H9 (cell line): ENCODE measurements around the gene OOSP3. TPM values are rescaled to one million over a fixed set of nuclear protein-coding genes. Genes with fewer than 3 reads are reported as not detected.

ENCODE experiments used
- DNase-seq: peaks from one replicate; pipeline ENCODE4 v3.0.0-alpha.2; 2017
- H2AFZ ChIP-seq: one replicate; pipeline ENCODE4 v1.6.1; 2013; ENCODE audit warnings: mild to moderate bottlenecking, low read length, control low read depth, moderate library complexity
- H2AK5ac ChIP-seq: 2 replicates; pipeline ENCODE4 v1.6.1; 2013; ENCODE audit warnings: low read length, control low read depth, mixed read lengths; ENCODE audit not compliant: insufficient read length
- H2BK120ac ChIP-seq: one replicate; pipeline ENCODE4 v1.6.1; 2013; ENCODE audit warnings: low read depth, mild to moderate bottlenecking, low read length, control low read depth, inconsistent platforms; ENCODE audit not compliant: poor library complexity, severe bottlenecking
- H2BK12ac ChIP-seq: 2 replicates; pipeline ENCODE4 v1.6.1; 2013; ENCODE audit warnings: low read length, control low read depth, mixed read lengths, low read depth; ENCODE audit not compliant: insufficient read length
- H2BK15ac ChIP-seq: 2 replicates; pipeline ENCODE4 v1.6.1; 2013; ENCODE audit warnings: low read depth, low read length, control low read depth
- H2BK20ac ChIP-seq: one replicate; pipeline ENCODE4 v1.6.1; 2013; ENCODE audit warnings: low read depth, mild to moderate bottlenecking, low read length, control low read depth, inconsistent platforms; ENCODE audit not compliant: poor library complexity, severe bottlenecking
- H2BK5ac ChIP-seq: 2 replicates; pipeline ENCODE4 v1.6.1; 2013; ENCODE audit warnings: low read length, control low read depth, mixed read lengths; ENCODE audit not compliant: insufficient read length
- H3K14ac ChIP-seq: 2 replicates; pipeline ENCODE4 v1.6.1; 2013; ENCODE audit warnings: low read length, control low read depth; ENCODE audit not compliant: insufficient read depth
- H3K18ac ChIP-seq: 2 replicates; pipeline ENCODE4 v1.6.1; 2013; ENCODE audit warnings: low read depth, mild to moderate bottlenecking, mixed read lengths, low read length, control low read depth; ENCODE audit not compliant: insufficient read length
- H3K23ac ChIP-seq: 2 replicates; pipeline ENCODE4 v1.6.1; 2013; ENCODE audit warnings: low read length, control low read depth, mixed read lengths, low read depth; ENCODE audit not compliant: insufficient read length
- H3K23me2 ChIP-seq: 2 replicates; pipeline ENCODE4 v1.6.1; 2013; ENCODE audit warnings: low read depth, mild to moderate bottlenecking, mixed read lengths, low read length, control low read depth; ENCODE audit not compliant: insufficient read length, poor library complexity, severe bottlenecking
- H3K27ac ChIP-seq: 2 replicates; pipeline ENCODE4 v1.5.1; 2013; ENCODE audit warnings: low read length, control low read depth, mixed read lengths, low read depth; ENCODE audit not compliant: insufficient read length
- H3K27me3 ChIP-seq: 2 replicates; pipeline ENCODE4 v1.6.1; 2013; ENCODE audit warnings: low read length, control low read depth, inconsistent platforms; ENCODE audit not compliant: insufficient read depth
- H3K4ac ChIP-seq: 2 replicates; pipeline ENCODE4 v1.6.1; 2013; ENCODE audit warnings: low read depth, mild to moderate bottlenecking, control low read depth, inconsistent platforms, low read length, moderate library complexity
- H3K4me1 ChIP-seq: 2 replicates; pipeline ENCODE4 v1.6.1; 2013; ENCODE audit warnings: low read length, control low read depth, inconsistent platforms; ENCODE audit not compliant: insufficient read depth
- H3K4me2 ChIP-seq: 2 replicates; pipeline ENCODE4 v1.6.1; 2013; ENCODE audit warnings: low read length, control low read depth, mixed read lengths; ENCODE audit not compliant: insufficient read length, insufficient read depth
- H3K56ac ChIP-seq: 2 replicates; pipeline ENCODE4 v1.6.1; 2013; ENCODE audit warnings: low read depth, mild to moderate bottlenecking, mixed read lengths, low read length, control low read depth; ENCODE audit not compliant: insufficient read length
- H3K79me1 ChIP-seq: 2 replicates; pipeline ENCODE4 v1.6.1; 2013; ENCODE audit warnings: low read depth, mild to moderate bottlenecking, moderate library complexity, low read length, control low read depth, inconsistent platforms; ENCODE audit not compliant: insufficient read depth, poor library complexity, severe bottlenecking
- H3K79me2 ChIP-seq: 2 replicates; pipeline ENCODE4 v1.6.1; 2013; ENCODE audit warnings: low read length, control low read depth, inconsistent platforms; ENCODE audit not compliant: insufficient read depth
- H3K9ac ChIP-seq: 2 replicates; pipeline ENCODE4 v1.6.1; 2013; ENCODE audit warnings: low read length, control low read depth, mixed read lengths; ENCODE audit not compliant: insufficient read length; ENCODE audit errors: extremely low read depth
- H3K9me3 ChIP-seq: one replicate; pipeline ENCODE4 v1.6.1; 2013; ENCODE audit warnings: low read depth, low read length, inconsistent platforms; ENCODE audit not compliant: control insufficient read depth
- H3T11ph ChIP-seq: one replicate; pipeline ENCODE4 v1.6.1; 2013; ENCODE audit warnings: mild to moderate bottlenecking, low read length, control low read depth, inconsistent platforms
- H4K20me1 ChIP-seq: one replicate; pipeline ENCODE4 v1.6.1; 2013; ENCODE audit not compliant: control insufficient read depth, insufficient read length, insufficient read depth
- H4K5ac ChIP-seq: 2 replicates; pipeline ENCODE4 v1.6.1; 2013; ENCODE audit warnings: low read depth, mild to moderate bottlenecking, mixed read lengths, low read length, control low read depth; ENCODE audit not compliant: insufficient read length
- H4K8ac ChIP-seq: replicated peaks from 2 replicates; pipeline ENCODE4 v1.6.1; 2013; ENCODE audit warnings: low read length, control low read depth, mixed read lengths, low read depth; ENCODE audit not compliant: insufficient read length
- H4K91ac ChIP-seq: 2 replicates; pipeline ENCODE4 v1.6.1; 2013; ENCODE audit warnings: low read depth, mild to moderate bottlenecking, moderate library complexity, mixed read lengths, low read length, control low read depth; ENCODE audit not compliant: insufficient read length
- H3K27ac Mint-ChIP-seq, 3 experiments: 2 replicates in 2 of 3; 3 replicates in 1 of 3; pipeline ENCODE4 v1.8.0; 2020 to 2021; ENCODE audit warnings: mixed read lengths in 3 of 3, mild to moderate bottlenecking in 1 of 3, moderate library complexity in 1 of 3
- H3K27me3 Mint-ChIP-seq: 2 replicates; pipeline ENCODE4 v1.8.0; 2021; ENCODE audit warnings: low read depth, mild to moderate bottlenecking, moderate library complexity, mixed read lengths
- H3K36me3 Mint-ChIP-seq, 3 experiments: 2 replicates in 2 of 3; 3 replicates in 1 of 3; pipeline ENCODE4 v1.8.0; 2020 to 2021; ENCODE audit warnings: low read depth in 3 of 3, mixed read lengths in 3 of 3; ENCODE audit not compliant: insufficient read depth in 1 of 3
- H3K4me1 Mint-ChIP-seq, 2 experiments: 2 replicates each; pipeline ENCODE4 v1.8.0; 2020; ENCODE audit warnings: mixed read lengths in 2 of 2
- H3K4me3 Mint-ChIP-seq, 2 experiments: 2 replicates in 1 of 2; 3 replicates in 1 of 2; pipeline ENCODE4 v1.8.0; 2020 to 2021; ENCODE audit warnings: mild to moderate bottlenecking in 2 of 2, mixed read lengths in 2 of 2, moderate library complexity in 1 of 2
- H3K9me3 Mint-ChIP-seq, 2 experiments: 2 replicates in 1 of 2; 3 replicates in 1 of 2; pipeline ENCODE4 v1.8.0; 2020; ENCODE audit warnings: mild to moderate bottlenecking in 2 of 2, mixed read lengths in 2 of 2, moderate library complexity in 1 of 2
- CTCF ChIP-seq: fragments of 200-600 bp; sonication (generic); conservative IDR thresholded peaks from 3 replicates; pipeline ENCODE4 v1.8.0; 2021; ENCODE audit warnings: antibody characterized with exemption, mild to moderate bottlenecking
- WGBS: extraction: QIAGEN DNeasy Blood & Tissue Kit; methylation state at CpG from one replicate; pipeline ENCODE4 v1.1.7; 2013; ENCODE audit warnings: missing lambda C conversion rate, low lambda C conversion rate, mixed read lengths; ENCODE audit not compliant: insufficient read length; ENCODE audit errors: extremely low coverage; 5-methylcytosine and 5-hydroxymethylcytosine counted together
- total RNA-seq: library from RNA; stranded (reverse); gene quantifications from 2 replicates; pipeline ENCODE4 v1.2.1, GENCODE V29; 2021

OOSP3 gene
- total RNA-seq, 1 experiment from 2014 or later, result not detected

- no peak overlapping the region for H4K8ac ChIP-seq
- Mint-ChIP-seq H3K9me3 (peaks cover 4 to 10% of the 10 kb centered on the region in 2 experiments), H3K27me3 (peaks cover 2% of the 10 kb centered on the region), H3K27ac (no peak overlapping the region), H3K36me3 (peaks cover 0 to 5% (median 0%) of the 10 kb centered on the region in 3 experiments; a peak in 4 of 7 replicates), H3K4me3 (no peak overlapping the region), H3K4me1 (no peaks in the 10 kb centered on the region)
- H2BK15ac ChIP-seq, result no peak overlapping the region
- no peaks in the 10 kb centered on the region for H4K20me1 ChIP-seq
- H4K5ac ChIP-seq, result no peak overlapping the region
- no CpG with 5 or more reads among the region's 2 CpGs for WGBS
- H3K79me1 ChIP-seq, result no peaks in the 10 kb centered on the region
- no peak overlapping the region for H3K4ac ChIP-seq
- no peak for DNase-seq
- no peak overlapping the region for H2AK5ac ChIP-seq
- no peak overlapping the region for H2BK20ac ChIP-seq
- H2BK12ac ChIP-seq, result no peak overlapping the region
- no peaks in the 10 kb centered on the region for H3K23me2 ChIP-seq
- no peaks in the 10 kb centered on the region for H3K9me3 ChIP-seq
- TF ChIP-seq CTCF, result no peak
- H3K9ac ChIP-seq, result no peak overlapping the region
- no peak overlapping the region for H3K18ac ChIP-seq
- H3K4me2 ChIP-seq, result no peak overlapping the region
- no peak overlapping the region for H3K56ac ChIP-seq
- no peak overlapping the region for H2BK120ac ChIP-seq
- H3K27ac ChIP-seq, result no peak overlapping the region
- H3K27me3 ChIP-seq, result no peaks in the 10 kb centered on the region
- H3K14ac ChIP-seq, result no peak overlapping the region
- H3K23ac ChIP-seq, result no peak overlapping the region
- H2BK5ac ChIP-seq, result no peak overlapping the region
- H3T11ph ChIP-seq, result no peak overlapping the region
- no peak overlapping the region for H4K91ac ChIP-seq
- no peaks in the 10 kb centered on the region; the same call in 1 of the 2 replicates for H3K4me1 ChIP-seq
- no peaks in the 10 kb centered on the region for H3K79me2 ChIP-seq
- no peak overlapping the region for H2AFZ ChIP-seq
Measured at GRCh38 chr11:59944720-59945119, 66.1 kb downstream of the OOSP3 start.

Other genes with a start within 250 kb of the OOSP3 start
- gene PATL1, start 209.7 kb upstream of the OOSP3 start, total RNA-seq, result 31.4 and 32.5 TPM in 2 replicates
- not detected in 2 replicates for gene OR10V1, start 164.9 kb upstream of the OOSP3 start, total RNA-seq
- 37.7 and 41.0 TPM in 2 replicates for gene STX3, start 123.4 kb upstream of the OOSP3 start, total RNA-seq
- gene MRPL16, start 68.0 kb upstream of the OOSP3 start, total RNA-seq, result 84.5 and 87.1 TPM in 2 replicates
- gene CBLIF, start 33.3 kb upstream of the OOSP3 start, total RNA-seq, result not detected in 2 replicates
- gene TCN1, start 12.3 kb upstream of the OOSP3 start, total RNA-seq, result not detected in 2 replicates
- not detected in 2 replicates for gene OOSP1, start 59.6 kb downstream of the OOSP3 start, total RNA-seq
- not detected in 2 replicates for gene OOSP4A, start 85.3 kb downstream of the OOSP3 start, total RNA-seq
- not detected in 2 replicates for gene OOSP4B, start 138.4 kb downstream of the OOSP3 start, total RNA-seq
- gene OOSP2, start 161.6 kb downstream of the OOSP3 start, total RNA-seq, result not detected in 2 replicates
- not detected in 2 replicates for gene MS4A3, start 177.9 kb downstream of the OOSP3 start, total RNA-seq
- gene MS4A2, start 209.9 kb downstream of the OOSP3 start, total RNA-seq, result not detected in 2 replicates